M059J (cell line): ENCODE measurements around the gene KLHDC9. TPM values are rescaled to one million over a fixed set of nuclear protein-coding genes. Genes with fewer than 3 reads are reported as not detected.
"Not testable (repeated sequence)": the region's sequence is repeated elsewhere in the genome, so short reads cannot be mapped to it uniquely, and the experiment has no call there.

ENCODE experiments used
- DNase-seq: peaks from one replicate; pipeline ENCODE4 v3.0.0-alpha.2; 2012; ENCODE audit warnings: low read depth
- total RNA-seq: library from RNA; depleted of rRNA; stranded (reverse); fragments of >200 nt; shearing (Covaris generic); gene quantifications from 2 replicates; pipeline ENCODE4 v1.2.3, GENCODE V29; 2014; rRNA removed

KLHDC9 gene, protein sequence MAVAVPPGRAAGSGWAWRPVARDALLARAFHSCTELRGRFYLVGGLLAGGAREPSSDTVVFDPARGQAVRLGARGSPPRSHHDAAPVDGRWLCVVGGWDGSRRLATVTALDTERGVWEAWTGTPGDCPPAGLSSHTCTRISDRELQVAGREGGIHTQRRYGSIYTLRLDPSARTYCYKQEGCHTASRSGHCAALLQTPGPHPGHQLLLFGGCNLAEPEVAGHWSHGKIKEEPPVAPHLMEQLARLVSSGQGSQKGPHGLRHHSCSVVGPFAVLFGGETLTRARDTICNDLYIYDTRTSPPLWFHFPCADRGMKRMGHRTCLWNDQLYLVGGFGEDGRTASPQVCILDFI
- 3.0 and 3.9 TPM in 2 replicates for total RNA-seq

- peak; percentile 82 for DNase-seq
Observed at GRCh38 chr1:161098210-161099068, at the start of gene KLHDC9. Gene KLHDC9 (plus strand): TSS chr1:161098361. CDS start chr1:161098536, 175 bp downstream.

GRCh38 chr1:161048949-161049722 lies 49.0 kb upstream of the KLHDC9 start:
- DNase-seq = no peak

DNA sequence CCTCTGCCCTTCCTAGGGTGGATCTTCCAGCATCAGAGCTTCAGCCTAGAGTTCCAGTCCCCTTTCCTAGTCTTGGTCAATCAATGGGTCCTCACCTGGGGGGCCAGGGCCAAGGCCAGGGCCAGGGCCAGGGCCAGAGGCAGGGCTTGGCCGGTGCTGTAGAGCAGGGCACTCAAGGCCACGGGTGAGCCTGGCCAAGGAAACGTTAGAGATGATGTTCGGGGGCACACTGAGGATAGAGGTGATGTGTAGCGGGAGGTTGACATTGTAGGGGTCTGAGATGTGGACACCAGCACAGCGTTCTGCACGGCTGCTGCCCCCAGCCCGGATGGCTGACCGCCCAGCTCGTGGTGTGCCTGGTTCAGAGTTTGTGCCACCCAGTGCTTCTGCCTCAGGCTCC lies 46.9 kb upstream of the KLHDC9 start:
- DNase-seq = no peak

GRCh38 chr1:161052899-161053298 lies 45.3 kb upstream of the KLHDC9 start:
- DNase-seq = no peak

GRCh38 chr1:161054232-161054631 lies 43.9 kb upstream of the KLHDC9 start:
- DNase-seq = no peak

DNA sequence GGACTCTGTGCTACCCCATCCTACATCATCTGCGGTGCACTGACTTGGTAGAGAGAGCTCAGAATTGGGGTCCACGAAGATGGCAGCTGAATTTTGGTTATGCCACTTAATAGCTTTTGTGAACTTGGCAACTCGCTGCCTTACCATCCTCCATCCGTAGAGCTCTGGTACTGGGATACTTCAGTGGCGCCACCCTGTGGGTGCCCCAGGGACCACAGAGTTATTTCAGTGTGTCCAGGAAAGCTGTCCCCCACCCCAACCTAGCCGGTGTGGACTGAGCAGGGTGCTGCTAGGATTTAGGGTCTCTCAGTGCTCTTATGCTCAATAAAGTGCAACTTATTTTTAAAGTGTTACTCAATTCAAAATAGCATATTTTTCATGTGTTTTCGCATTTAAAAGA lies 43.4 kb upstream of the KLHDC9 start:
- no peak for DNase-seq

DNA sequence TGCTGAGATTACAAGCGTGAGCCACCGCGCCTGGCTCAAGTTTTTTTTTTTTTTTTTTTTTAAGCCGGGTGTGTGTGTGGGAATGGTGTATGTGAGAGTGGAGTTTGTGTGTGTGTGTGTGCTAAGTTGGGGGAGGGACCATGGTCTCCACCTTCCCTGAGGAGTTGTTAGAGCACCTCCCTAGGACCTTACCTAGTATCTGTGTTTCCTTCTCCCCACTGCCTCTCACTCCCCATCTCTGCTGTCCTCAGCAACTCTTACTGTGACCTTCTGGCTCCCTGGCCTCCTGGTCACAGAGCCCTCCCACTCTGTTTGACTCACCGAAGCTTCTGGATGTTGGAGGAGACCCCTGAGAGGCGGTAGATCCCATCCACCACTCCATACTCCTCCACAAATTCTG lies 38.9 kb upstream of the KLHDC9 start:
- DNase-seq = no peak

- DNase-seq = no peak
Observed at GRCh38 chr1:161061419-161061818, 36.7 kb upstream of the KLHDC9 start.

GRCh38 chr1:161063936-161064335 lies 34.2 kb upstream of the KLHDC9 start:
- DNase-seq = not testable (repeated sequence)

- not testable (repeated sequence) for DNase-seq
Observed at GRCh38 chr1:161065681-161066080, 32.5 kb upstream of the KLHDC9 start.

DNA sequence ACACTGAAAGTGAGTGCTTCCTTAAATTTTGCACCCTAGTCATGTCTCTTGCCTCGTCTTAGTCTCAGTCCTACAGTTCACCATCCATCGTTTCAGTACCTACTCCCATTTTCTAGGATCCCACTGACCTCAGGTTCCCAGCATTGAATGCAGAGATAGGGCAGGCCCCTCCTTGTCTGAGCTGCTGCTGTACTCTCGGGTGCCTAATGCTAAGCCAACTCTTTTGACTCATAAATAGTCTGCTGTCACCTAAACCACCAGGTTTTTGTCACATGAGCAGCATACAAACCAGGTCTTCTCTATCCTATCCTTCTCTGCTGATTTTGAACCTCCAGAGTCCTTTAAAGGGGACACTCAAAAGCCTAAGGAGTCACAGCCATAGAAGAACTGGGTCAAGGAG lies 31.5 kb upstream of the KLHDC9 start:
- no peak for DNase-seq

DNA sequence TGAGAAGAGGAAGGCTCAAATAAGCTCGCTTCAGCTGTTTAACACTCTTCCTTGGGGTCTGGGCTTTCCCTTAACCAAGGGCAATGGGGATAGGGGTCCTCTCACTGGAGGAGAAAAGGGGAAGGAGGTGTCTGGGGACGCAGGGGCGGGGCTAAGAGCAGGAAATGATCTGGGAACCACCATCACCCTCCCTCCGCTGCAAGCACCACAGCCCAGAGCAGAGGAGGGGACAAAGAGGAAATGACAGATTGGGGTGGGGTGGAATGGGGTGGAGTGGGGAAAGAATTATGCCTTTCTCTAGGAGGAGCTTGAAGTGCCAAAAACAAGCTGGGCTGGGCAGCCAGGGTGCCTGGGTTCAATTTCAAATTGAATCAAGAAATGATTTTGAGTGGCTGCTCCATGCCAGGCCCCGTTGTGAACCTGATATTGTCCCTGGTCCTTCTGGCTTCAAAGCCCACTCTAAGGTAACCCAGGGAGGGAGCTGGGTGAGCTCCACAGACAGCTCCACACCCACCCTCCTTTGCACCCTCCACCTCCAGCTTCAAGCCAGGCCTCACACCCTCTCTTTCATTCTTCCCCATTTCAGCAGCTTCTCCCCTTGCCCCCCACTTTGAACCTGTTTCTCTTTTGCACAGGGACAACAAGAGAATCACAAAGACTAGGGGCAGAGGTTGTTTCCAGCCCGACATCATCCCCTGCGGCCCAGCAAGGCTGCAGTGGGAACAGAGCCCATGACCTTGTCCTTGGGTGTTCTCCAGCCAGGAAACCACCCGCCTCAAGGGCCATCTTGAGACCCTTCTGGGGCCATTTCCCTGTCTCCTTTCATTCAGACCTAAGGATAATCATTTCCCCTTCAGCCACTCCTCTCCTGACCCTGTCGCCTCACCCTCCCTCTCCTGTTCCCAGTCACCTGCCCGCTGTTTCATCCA lies 29.6 kb upstream of the KLHDC9 start:
- DNase-seq = no peak

DNA sequence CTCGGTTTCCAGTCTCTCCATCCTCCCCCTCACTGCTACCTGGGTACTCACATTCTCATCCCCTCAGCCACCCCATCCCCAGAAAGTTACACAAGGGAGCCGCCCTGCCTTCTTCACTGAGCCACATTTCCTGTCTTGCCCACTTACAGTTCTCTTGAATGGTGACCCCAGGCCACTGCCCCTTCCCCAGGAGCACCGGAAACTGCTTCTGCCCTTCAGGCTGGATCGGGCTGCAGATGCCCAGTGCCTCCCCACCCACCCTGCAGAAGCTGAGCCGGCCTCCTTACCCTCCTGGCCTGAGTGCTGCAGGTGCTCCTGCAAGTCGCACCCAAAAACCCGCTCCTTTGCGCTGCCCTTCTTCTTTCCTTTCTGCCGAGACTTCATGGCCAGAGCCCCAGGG lies 28.9 kb upstream of the KLHDC9 start:
- no peak for DNase-seq

DNA sequence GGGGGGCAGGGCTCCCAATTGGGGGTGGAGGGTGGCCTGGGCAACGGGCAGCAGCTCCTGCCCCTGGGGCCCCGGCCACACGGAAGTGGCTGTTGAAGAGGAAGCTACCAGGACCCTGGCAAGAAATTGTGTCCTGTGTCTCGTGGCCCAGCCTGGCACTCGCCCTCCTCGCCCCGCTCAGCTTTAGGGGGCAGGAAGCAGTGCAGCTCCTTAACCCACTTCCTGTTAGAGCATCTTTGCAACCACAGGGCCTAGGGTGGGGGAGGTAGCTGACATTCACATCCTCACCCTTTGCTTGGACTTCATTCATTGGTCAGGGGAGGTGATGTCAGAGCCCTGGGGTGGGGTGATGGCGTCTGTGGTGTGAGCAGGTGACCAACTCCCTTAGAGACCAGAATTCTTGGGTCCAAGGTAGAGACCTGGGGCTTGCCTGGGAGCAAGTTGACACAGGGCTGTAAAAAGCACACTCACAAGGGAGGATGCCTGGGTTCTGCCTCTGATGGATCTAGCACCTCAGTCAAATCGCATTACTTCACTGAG lies 28.4 kb upstream of the KLHDC9 start, which contains the start of gene ARHGAP30:
Gene ARHGAP30 (minus strand): TSS at position 161 of the 540 bp plus-strand sequence. CDS start 267 bp downstream, outside the sequence.
- peak; percentile 14 for DNase-seq

DNA sequence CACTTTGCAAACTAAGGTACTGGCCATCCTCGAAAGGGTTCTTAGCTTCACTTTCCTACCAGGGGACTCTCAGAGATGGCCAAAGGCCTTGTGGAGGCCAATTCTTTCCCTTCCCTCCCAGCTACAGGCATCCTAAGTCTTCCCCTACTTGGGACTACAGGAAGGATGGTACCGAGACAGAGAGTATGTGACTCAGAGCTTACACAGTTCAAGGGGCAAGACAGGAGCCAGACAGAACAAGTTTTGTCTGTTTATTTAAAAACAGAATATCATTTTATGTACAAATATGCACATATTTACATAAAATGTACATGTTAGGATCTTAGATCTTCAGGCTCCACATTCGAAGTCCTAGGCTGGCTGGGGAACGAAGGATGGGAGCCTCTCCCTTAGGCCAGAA lies 27.4 kb upstream of the KLHDC9 start:
- no peak for DNase-seq

GRCh38 chr1:161071886-161072371 lies 26.2 kb upstream of the KLHDC9 start:
- peak; percentile 46 for DNase-seq

DNA sequence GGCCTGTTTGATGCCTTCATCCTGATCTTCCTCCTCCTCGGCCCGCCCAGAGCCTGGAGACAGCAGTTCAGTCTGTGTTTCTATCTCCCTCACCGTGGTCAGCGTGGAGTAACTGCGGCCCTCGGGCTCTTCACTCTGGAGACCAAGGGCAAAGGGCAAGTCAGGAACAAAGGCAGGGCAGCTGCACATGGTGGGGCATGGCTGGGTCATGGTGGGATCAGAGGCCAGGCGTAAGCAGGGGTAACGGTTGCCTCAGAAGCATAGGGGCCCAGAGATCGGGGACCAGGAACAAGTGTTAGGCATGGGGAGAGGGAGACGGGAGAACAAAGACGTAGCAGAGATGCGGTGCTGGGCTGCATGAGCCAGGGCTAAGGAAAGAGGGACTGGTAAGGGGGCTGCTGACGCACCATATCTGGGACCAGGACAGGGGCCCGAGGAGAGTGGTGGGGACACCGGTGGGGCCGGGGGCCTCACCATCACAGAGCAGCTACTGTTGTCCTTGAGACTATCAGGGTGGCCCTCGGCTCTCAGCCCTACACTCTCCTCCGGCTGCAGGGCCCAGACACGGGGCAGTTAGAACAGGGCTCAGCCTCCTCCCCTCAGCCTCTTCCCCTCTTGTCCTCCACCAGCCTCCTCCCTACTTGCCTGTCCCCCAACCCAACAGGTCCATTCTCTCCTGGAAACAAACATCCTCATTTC lies 25.3 kb upstream of the KLHDC9 start:
- DNase-seq = no peak

DNA sequence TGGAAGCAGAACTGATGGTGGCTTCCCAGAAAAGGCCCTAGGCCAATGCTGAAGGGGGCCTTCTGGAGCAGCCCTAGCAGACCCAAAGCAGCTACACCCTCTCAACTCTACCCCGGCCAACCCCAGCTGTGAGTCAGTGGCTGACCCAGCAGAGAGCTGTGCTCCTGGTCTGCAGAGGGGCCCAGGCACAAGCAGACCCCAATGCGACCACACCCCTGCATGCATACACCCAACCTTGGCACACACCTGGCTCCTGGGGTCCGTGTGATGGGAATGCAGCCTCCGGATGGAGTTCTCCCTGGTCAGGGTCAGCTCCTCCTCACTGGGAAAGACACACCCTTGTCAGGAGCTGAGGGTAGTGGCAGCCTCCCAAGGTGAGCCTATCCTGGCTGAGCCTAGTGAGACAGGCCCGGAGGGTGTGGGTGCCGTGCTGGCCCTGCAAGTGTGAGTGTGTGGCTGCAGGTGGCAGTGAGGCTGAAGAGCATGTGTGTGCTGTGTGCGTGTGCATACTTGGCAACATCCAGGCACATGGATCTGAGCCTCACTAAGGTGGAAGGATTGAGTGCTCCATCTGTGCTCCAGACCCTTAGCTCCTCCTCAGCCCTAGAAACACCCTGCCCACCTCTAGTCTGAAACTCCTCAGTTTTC lies 24.6 kb upstream of the KLHDC9 start:
- DNase-seq = no peak

GRCh38 chr1:161074676-161075368 lies 23.3 kb upstream of the KLHDC9 start:
- no peak for DNase-seq
